ENCODE measurements around the gene PHF12. TPM values are rescaled to one million over a fixed set of nuclear protein-coding genes. Genes with fewer than 3 reads are reported as not detected.
A peak's percentile ranks its signal among the peaks of the same experiment; 100 is the strongest.

Gene PHF12
- 19.8 and 22.9 TPM in 2 replicates for total RNA-seq (2014; rRNA removed; shearing (Covaris generic))

- DNase-seq (ENCODE audit: low read depth): peak; percentile 100
Measured at GRCh38 chr17:28951428-28951990, at the start of gene PHF12. Gene PHF12 (minus strand): TSS chr17:28951518. CDS start chr17:28950960, 558 bp downstream.

DNA sequence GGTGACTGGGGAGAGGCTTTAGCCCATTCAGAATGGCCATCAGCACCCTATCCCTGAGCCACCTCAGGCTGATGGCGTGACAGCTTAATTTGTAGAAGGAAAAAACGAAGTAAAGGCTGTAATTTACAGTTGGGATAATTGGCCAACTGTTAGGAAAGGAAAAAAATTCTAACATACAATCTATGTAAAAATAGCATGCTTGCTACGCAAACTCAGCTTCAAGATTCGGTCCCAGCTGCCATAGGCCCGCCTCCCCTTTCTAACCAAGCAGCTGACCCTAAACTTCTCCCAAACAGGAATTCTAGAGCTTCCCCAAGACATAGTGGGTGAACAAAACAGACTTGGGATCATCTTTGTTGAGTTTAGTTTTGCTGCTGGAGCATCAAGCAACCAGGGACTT is 49.7 kb upstream of the PHF12 start:
- DNase-seq (ENCODE audit: low read depth): no peak

GRCh38 chr17:28999206-28999605 is 47.9 kb upstream of the PHF12 start:
- no peak for DNase-seq (ENCODE audit: low read depth)

DNA sequence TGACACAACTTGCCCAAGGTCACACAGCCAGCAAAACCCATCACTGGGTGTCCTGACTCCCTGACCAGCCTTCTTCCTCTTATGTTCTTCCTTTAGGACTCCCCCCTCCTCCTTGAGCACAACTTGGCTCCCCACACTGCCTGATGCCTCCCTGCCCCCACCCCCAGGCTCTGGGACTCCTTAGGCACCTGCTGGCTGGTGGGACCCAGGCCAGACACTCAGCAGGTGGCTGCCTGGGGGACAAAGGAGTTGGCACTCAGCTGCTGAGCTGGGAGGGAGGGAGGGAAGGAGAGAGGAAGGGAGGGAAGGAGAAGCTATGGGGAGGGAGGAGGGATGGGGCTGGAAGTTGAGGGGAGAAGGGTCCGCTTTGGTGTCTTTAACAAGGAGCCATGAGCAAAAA is 46.5 kb upstream of the PHF12 start:
- no peak for DNase-seq (ENCODE audit: low read depth)

DNA sequence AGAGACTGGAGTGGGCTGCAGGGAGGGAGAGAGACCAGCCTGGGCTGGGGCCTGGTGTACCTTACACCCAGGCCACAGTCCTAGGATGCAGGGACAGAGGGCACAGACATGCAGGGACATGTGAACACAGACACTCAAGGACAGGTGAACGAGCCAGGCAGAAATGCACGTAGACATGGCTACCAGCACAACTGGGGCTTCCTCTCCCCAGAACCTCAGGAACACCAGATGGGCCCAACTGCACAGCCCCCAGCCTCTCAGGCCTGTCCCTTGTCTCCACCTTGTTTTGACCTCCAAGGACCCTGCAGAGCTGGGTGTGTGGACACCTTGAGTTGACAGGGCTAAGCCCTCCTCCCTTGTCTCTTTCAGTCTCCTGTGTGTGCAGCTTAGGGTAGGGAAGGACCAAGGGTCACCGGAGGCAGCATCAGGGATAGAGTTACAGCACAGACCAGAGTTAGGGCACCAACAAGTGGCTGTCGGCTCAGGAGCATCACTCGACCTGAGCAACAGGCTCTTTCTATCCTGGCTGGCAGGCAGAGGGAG is 45.3 kb upstream of the PHF12 start:
- DNase-seq (ENCODE audit: low read depth): no peak

- DNase-seq (ENCODE audit: low read depth): no peak
Measured at GRCh38 chr17:28993645-28994426, 42.5 kb upstream of the PHF12 start.

DNA sequence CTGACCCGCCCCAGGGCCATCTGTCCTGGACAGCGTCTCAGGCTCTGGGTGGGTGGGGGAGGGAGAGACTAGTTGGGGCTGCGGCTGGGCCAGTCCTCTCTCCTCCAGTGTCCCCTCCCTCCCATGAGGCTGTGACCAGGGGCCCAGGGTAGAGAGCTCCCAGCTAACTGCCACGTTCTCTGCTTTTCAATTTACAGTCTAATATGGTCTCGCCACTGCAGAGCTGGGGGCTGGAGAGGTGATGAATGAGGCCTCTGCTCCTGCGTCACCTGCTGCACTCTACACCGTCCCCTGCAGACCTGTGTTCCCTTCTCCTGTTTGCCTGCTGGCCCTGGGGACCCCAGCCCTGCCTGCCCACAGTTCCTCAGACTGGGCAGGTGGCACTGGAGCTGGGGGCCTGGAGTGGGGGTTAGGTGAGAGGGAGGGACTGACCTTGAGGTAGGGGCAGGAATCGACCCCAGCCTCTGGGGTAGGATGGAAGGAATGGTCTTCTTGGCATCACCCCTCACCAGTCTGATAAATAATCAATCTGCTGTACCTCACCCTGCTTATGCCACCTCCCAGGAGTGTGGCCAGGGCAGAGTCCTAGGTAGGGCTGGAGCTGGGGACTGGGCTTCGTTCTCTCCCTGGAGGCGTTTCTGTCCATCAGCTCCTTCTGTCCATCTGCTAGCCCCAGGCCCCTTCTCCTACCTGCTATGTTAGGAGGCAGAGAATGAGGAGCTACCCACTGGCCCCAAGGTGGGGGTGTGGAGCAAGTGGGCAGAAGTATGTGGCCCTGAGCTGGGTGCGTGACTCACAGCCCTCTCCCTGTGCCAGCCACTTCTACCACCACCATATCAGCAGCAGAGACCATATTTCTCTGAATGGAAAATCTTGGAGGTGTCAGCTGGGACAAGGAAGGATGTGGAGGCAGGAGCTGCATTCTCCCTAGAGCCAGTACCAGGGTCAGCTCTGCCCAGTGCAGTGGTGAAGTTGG is 41.6 kb upstream of the PHF12 start:
- DNase-seq (ENCODE audit: low read depth): peak; percentile 47

DNA sequence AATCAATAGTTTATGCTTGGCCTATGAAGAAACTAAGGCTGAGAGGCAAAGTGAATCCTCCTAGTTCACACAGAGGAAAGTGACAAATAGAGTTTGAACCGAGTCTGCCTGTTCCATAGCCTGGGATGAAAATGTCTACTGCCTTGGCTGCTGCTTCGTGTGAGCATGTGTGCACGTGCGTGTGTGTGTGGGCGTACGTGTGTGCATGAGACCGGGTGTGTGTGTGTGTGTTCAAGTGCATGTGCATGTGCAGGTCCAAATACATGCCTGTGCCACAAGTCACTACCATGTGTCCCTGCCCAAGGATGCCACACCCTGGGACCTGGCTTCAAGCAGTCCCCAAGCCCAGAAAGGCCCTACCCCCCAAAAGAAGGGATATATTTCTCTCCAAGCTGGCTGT is 40.9 kb upstream of the PHF12 start:
- DNase-seq (ENCODE audit: low read depth): no peak

DNA sequence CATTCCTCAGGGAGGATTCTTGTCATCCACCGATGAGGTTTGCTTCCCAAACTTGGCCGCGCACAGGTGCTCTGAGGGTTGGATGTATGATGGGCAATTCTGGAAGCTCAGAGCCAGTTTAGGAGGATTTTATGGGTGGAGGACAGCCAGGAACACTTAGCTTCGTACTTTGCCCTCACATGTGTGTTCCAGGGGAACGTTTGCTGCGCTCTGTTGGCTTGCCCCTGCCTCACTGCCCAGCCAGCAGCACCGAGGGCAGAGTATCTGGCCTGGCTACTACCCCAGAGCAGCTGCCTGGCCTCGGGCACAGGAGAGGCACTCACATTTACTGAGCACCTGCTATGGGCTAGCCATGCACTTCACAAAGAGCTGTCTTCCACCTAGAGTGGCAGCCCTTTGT is 40.5 kb upstream of the PHF12 start:
- no peak for DNase-seq (ENCODE audit: low read depth)

DNA sequence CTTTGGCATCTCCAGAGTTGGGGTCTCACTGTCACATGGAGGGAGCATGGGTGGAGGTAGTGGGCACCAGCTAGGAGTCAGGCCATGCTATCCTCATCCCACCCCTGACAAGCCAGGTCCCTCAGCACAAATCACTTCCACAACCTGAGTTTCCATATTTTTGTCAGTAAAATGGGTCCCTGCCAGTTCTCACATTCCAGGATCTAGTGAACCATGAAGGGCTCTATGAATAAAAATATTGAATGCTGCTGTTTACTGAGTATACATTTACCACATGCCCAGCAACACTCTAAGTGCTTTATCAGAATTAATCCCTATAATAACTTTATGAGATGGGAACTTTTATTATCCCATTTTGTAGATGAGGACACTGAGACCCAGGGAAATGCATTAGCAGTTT is 37.7 kb upstream of the PHF12 start:
- DNase-seq (ENCODE audit: low read depth): no peak

GRCh38 chr17:28988475-28988874 is 37.2 kb upstream of the PHF12 start:
- no peak for DNase-seq (ENCODE audit: low read depth)

- DNase-seq (ENCODE audit: low read depth): no peak
Measured at GRCh38 chr17:28986714-28987655, 35.7 kb upstream of the PHF12 start.

GRCh38 chr17:28985950-28986713 is 34.8 kb upstream of the PHF12 start:
- no peak for DNase-seq (ENCODE audit: low read depth)

- DNase-seq (ENCODE audit: low read depth): no peak
Measured at GRCh38 chr17:28983286-28984230, 32.2 kb upstream of the PHF12 start.

GRCh38 chr17:28982131-28982793 is 30.9 kb upstream of the PHF12 start:
- DNase-seq (ENCODE audit: low read depth): peak; percentile 44

DNA sequence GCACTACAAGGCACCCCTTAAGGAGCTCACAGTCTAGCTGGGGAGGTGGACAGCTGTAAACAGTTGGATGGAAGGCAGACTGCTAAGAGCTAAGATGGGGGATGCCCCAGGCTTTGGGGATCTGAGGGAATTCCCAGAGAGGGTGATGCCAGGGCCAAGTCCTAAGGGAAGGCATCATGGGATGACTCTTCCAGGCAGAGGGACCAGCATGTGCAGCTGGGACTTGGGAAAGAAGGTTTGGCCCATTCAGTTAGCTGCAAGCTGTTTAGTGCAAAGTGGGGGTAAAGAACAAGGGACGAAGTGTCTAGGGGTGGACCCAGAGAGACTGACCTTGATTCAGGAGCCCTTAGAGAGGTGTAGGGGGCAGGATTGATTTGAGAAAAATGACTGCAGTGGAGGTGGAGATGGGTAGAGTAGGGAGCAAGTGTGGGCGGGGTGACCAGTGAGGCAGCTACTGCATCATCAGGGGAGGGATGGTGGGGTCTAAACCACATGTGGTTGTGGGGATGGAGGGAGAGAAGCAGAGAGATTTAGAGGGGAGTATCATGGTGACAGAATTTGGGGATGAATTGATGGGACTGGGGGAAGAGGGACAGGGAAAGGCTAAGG is 27.1 kb upstream of the PHF12 start:
- no peak for DNase-seq (ENCODE audit: low read depth)

- no peak for DNase-seq (ENCODE audit: low read depth)
Measured at GRCh38 chr17:28977659-28978355, 26.5 kb upstream of the PHF12 start.
